OCI-LY3 (cell line): ENCODE measurements around the gene EMILIN1.

Source experiments
- H2AFZ ChIP-seq: fragments of 200-600, 300-600 bp; shearing (Covaris generic); 2 replicates; pipeline ENCODE4 v1.6.0; 2014; ENCODE audit warnings: antibody characterized with exemption, low read depth, low read length
- H3K27ac ChIP-seq: fragments of 200-600, 300-600 bp; sonication (generic); 2 replicates; pipeline ENCODE4 v1.5.1; 2014; ENCODE audit warnings: mild to moderate bottlenecking, low read length, moderate library complexity, mixed read lengths
- H3K27me3 ChIP-seq: fragments of 200-600, 300-600 bp; sonication (generic); 2 replicates; pipeline ENCODE4 v1.6.1; 2014; ENCODE audit warnings: low read depth, low read length, mixed read lengths
- H3K36me3 ChIP-seq: fragments of 200-600, 300-600 bp; sonication (generic); replicated peaks from 2 replicates; pipeline ENCODE3; 2014; ENCODE audit warnings: low read depth, low read length, mixed read lengths
- H3K4me1 ChIP-seq: fragments of 300-600, 200-600 bp; sonication (generic); 2 replicates; pipeline ENCODE4 v1.6.1; 2014; ENCODE audit warnings: low read length, mixed read lengths
- H3K4me2 ChIP-seq: fragments of 200-600, 300-600 bp; sonication (generic); 2 replicates; pipeline ENCODE4 v1.6.1; 2014; ENCODE audit warnings: low read length, mixed read lengths
- H3K4me3 ChIP-seq: fragments of 300-600, 200-600 bp; sonication (generic); 2 replicates; pipeline ENCODE4 v1.5.1; 2014; ENCODE audit warnings: antibody characterized with exemption, mild to moderate bottlenecking, low read length, moderate library complexity
- H3K79me2 ChIP-seq: fragments of 300-600, 200-600 bp; shearing (Covaris generic); 2 replicates; pipeline ENCODE4 v1.6.1; 2014; ENCODE audit warnings: mild to moderate bottlenecking, low read length, mixed read lengths
- H3K9ac ChIP-seq: fragments of 300-600, 200-600 bp; shearing (Covaris generic); 2 replicates; pipeline ENCODE4 v1.6.0; 2014; ENCODE audit warnings: mild to moderate bottlenecking, low read length, moderate library complexity
- H3K9me3 ChIP-seq: fragments of 200-600, 300-600 bp; shearing (Covaris generic); 2 replicates; pipeline ENCODE4 v1.6.1; 2014; ENCODE audit warnings: low read length, mixed read lengths; ENCODE audit not compliant: insufficient read depth
- H4K20me1 ChIP-seq: fragments of 200-600, 300-600 bp; sonication (generic); 2 replicates; pipeline ENCODE4 v1.6.1; 2016; ENCODE audit warnings: low read length, mixed read lengths; ENCODE audit not compliant: insufficient read depth
- EZH2phosphoT487 ChIP-seq: fragments of 200-600 bp; shearing (Covaris generic); IDR thresholded peaks from 2 replicates; pipeline ENCODE4 v1.6.1; 2018; ENCODE audit warnings: antibody characterized with exemption, mixed run types, low read depth
- TF ChIP-seq, protein P1 (sequence below): fragments of 200-600, 300-600 bp; sonication (generic); IDR thresholded peaks from 2 replicates; pipeline ENCODE4 v1.5.1; 2014; ENCODE audit warnings: antibody characterized with exemption, low read length, low read depth

The EMILIN1 gene

DNA sequence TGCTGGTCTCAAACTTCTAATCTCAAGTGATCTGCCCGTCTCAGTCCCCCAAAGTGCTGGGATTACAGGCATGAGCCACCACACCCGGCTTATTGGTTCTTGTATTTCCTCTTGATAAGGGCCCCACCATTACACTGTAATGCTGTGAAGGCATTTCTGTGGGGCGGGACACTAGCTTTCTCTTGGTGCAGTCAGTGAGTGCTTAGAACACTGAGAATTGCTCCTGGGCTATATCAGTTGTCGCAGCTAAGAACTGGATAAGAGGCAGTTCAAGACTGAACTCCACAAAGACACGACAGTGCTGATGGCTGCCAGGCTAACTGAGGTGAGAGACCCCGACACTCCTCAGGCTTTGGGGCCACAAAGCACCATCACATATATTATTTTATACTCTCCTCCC lies 10.2 kb downstream of the EMILIN1 start:
- TF ChIP-seq EZH2phosphoT487 = no peak
- TF ChIP-seq, protein P1, sequence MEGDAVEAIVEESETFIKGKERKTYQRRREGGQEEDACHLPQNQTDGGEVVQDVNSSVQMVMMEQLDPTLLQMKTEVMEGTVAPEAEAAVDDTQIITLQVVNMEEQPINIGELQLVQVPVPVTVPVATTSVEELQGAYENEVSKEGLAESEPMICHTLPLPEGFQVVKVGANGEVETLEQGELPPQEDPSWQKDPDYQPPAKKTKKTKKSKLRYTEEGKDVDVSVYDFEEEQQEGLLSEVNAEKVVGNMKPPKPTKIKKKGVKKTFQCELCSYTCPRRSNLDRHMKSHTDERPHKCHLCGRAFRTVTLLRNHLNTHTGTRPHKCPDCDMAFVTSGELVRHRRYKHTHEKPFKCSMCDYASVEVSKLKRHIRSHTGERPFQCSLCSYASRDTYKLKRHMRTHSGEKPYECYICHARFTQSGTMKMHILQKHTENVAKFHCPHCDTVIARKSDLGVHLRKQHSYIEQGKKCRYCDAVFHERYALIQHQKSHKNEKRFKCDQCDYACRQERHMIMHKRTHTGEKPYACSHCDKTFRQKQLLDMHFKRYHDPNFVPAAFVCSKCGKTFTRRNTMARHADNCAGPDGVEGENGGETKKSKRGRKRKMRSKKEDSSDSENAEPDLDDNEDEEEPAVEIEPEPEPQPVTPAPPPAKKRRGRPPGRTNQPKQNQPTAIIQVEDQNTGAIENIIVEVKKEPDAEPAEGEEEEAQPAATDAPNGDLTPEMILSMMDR = no peak
- Histone ChIP-seq H3K4me3 (no peak overlapping the region), H3K9ac (no peak overlapping the region), H2AFZ (no peak overlapping the region), H3K36me3 (no peaks in the 10 kb centered on the region), H3K4me1 (peaks cover 8% of the 10 kb centered on the region), H3K27ac (no peak overlapping the region), H3K9me3 (no peaks in the 10 kb centered on the region), H3K27me3 (no peaks in the 10 kb centered on the region), H3K4me2 (no peak overlapping the region), H3K79me2 (no peaks in the 10 kb centered on the region), H4K20me1 (no peaks in the 10 kb centered on the region)

DNA sequence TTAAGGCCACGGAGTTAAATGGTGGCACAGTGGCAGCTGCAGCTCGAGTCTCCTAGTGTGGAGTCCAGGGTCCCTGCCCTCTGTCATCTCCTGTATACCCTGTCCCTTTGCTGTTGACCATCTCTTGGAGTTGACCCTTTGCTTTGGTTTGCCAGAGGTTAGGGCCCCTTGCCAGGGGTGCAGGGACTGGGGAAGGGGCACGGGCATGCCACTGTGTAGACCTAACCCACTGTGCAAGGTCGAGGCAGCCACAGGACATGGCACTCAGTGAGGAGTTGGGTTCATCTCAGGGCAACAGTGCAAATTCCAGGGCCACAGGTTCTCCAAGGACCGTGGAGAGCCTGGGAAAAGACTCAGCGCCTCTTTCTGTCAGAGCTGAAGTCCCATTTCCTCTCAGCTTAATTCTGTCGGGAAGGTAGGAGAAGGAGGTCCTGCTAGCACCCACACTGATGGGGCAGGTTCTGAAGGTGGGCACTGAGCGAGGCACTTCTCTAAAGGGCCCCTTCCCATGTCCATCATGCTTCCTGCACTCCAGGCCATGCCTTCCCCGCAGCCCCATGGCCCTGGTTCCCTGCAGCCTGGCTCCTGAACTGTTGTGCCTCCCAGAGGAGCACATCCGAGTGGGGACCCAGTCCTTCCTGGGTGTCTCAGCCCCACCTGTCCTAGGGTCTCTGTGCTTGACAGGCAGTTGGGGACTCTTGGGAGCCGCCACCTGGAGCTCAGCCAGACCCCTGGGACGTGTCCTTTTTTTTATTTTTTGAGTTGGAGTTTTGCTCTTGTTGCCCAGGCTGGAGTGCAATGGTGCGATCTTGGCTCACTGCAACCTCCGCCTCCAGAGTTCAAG lies 10.9 kb downstream of the EMILIN1 start:
- Histone ChIP-seq H3K27ac (no peak overlapping the region), H3K27me3 (no peaks in the 10 kb centered on the region), H4K20me1 (no peaks in the 10 kb centered on the region), H3K4me1 (peaks cover 8% of the 10 kb centered on the region), H3K79me2 (no peaks in the 10 kb centered on the region), H3K4me2 (no peak overlapping the region), H2AFZ (no peak overlapping the region), H3K4me3 (no peak overlapping the region), H3K36me3 (no peaks in the 10 kb centered on the region), H3K9ac (no peak overlapping the region), H3K9me3 (no peaks in the 10 kb centered on the region)
- TF ChIP-seq EZH2phosphoT487 = no peak
- TF ChIP-seq, protein P1 = no peak

DNA sequence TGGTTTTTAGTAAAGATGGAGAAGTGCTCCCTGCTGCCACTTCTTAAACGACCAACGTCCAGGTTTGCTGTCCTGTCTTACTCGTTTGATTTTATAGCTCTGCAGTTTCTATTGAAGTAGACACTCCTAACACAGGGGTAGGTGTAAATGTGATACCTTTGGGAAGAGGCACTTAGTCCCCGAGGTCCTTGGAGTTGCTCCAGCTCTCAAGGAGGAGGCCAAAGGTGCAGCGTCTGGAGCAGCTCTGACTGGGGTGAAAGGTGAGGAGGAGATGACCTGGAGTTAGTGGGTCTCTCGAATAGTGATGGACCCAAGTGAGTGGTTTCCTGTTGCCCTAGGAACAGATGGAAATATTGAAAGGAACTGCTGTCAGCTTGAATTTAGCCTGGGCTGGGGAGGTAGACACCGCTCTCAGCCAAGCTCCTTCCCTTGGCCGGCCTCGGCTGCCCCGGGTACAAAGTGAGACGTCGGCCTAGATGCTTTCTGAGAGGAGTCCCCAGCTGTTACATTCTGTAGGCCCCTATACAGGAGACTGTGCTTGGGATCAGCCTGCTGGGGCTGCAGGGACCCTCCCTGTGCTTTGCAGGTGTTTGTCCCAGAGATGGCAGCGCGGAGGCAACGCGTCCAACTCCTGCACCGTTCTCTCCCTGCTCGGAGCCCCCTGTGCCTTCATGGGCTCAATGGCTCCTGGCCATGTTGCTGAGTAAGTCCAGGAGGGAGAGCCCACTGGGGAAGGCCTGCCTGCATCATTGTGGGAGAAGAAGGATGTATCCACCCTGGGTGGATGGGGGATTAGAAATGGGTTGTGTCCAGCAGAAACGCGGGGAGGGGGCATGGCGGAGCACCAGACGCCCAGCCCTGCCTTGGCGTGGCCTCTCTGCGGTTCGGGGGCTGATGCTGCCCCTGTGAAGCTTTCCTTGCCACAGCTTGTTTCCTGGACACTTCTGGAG lies 13.6 kb downstream of the EMILIN1 start:
- no peak for TF ChIP-seq EZH2phosphoT487
- TF ChIP-seq, protein P1 = no peak
- Histone ChIP-seq H3K9me3 (no peaks in the 10 kb centered on the region), H3K27ac (no peak overlapping the region), H3K4me1 (peaks cover 12% of the 10 kb centered on the region), H4K20me1 (no peaks in the 10 kb centered on the region), H3K79me2 (no peaks in the 10 kb centered on the region), H3K36me3 (no peaks in the 10 kb centered on the region), H3K4me3 (no peak overlapping the region), H3K27me3 (no peaks in the 10 kb centered on the region), H2AFZ (no peak overlapping the region), H3K4me2 (no peak overlapping the region), H3K9ac (no peak overlapping the region)
